GM12892 (cell line): ENCODE measurements around the gene STK32B.

Source experiments
- POLR2A ChIP-seq: IDR thresholded peaks from 2 replicates; pipeline ENCODE4 v1.6.1; 2011; ENCODE audit warnings: low read depth, low read length, control low read depth
- POLR2AphosphoS5 ChIP-seq: IDR thresholded peaks from 2 replicates; pipeline ENCODE4 v1.6.1; 2011; ENCODE audit warnings: low read depth, low read length, control low read depth
- TAF1 ChIP-seq: IDR thresholded peaks from 2 replicates; pipeline ENCODE4 v1.6.1; 2011; ENCODE audit warnings: low read depth, mild to moderate bottlenecking, control low read depth, low read length, borderline replicate concordance

- TF ChIP-seq POLR2A, result no peak
- TF ChIP-seq TAF1, result no peak
- TF ChIP-seq POLR2AphosphoS5, result no peak
These were observed 92.1 kb downstream of the STK32B start for GRCh38 chr4:5143306-5143861.
